ENCODE results near the gene SNCA. TPM values are rescaled to one million over a fixed set of nuclear protein-coding genes. Genes with fewer than 3 reads are reported as not detected.

SNCA gene
- total RNA-seq, 4 donors from 2014 or later, result 18.7 to 67.4 (median 32.5) TPM

GRCh38 chr4:89835413-89835812 is 1.5 kb downstream of the SNCA start:
- no peaks in the 10 kb centered on the region for H3K9me3 ChIP-seq
- H3K27ac ChIP-seq, result peak overlapping the region; percentile 83 to 84
- no peaks in the 10 kb centered on the region for H3K27me3 ChIP-seq
- TF ChIP-seq POLR2A (IDR thresholded peaks at IDR 0.05), result no peak
- no peak for TF ChIP-seq CTCF (IDR thresholded peaks at IDR 0.05)
- H3K36me3 ChIP-seq, result no peaks in the 10 kb centered on the region
- no peak for DNase-seq
- H3K4me1 ChIP-seq, result no peaks in the 10 kb centered on the region
- peak overlapping the region; percentile 47 to 62 for H3K4me3 ChIP-seq
- intact Hi-C loops (cut with DNase I; ENCODE audit: low total_unique reads), result no loop called here

GRCh38 chr4:89834486-89835209 is 2.3 kb downstream of the SNCA start:
- Histone ChIP-seq H3K9me3 (no peaks in the 10 kb centered on the region), H3K4me3 (no peak overlapping the region), H3K27me3 (no peaks in the 10 kb centered on the region), H3K27ac (no peak overlapping the region), H3K36me3 (no peaks in the 10 kb centered on the region), H3K4me1 (no peaks in the 10 kb centered on the region)
- TF ChIP-seq POLR2A (IDR thresholded peaks at IDR 0.05) (no peak), CTCF (IDR thresholded peaks at IDR 0.05) (no peak)
- intact Hi-C loops (cut with DNase I; ENCODE audit: low total_unique reads), result no loop called here
- DNase-seq, result no peak

GRCh38 chr4:89829470-89830138 is 7.4 kb downstream of the SNCA start:
- no peaks in the 10 kb centered on the region for H3K27me3 ChIP-seq
- no peaks in the 10 kb centered on the region for H3K4me1 ChIP-seq
- no peak overlapping the region for H3K27ac ChIP-seq
- H3K4me3 ChIP-seq, result no peak overlapping the region
- TF ChIP-seq POLR2A (IDR thresholded peaks at IDR 0.05) (no peak), CTCF (IDR thresholded peaks at IDR 0.05) (no peak)
- no peaks in the 10 kb centered on the region for H3K36me3 ChIP-seq
- no peaks in the 10 kb centered on the region for H3K9me3 ChIP-seq
- intact Hi-C loops (cut with DNase I; ENCODE audit: low total_unique reads), result no loop called here
- DNase-seq, result no peak

GRCh38 chr4:89823416-89823815 is 13.5 kb downstream of the SNCA start:
- Histone ChIP-seq H3K36me3 (no peaks in the 10 kb centered on the region), H3K9me3 (no peaks in the 10 kb centered on the region), H3K27ac (peak overlapping the region in 1 of 2 donors; percentile 33), H3K27me3 (no peaks in the 10 kb centered on the region), H3K4me3 (no peak overlapping the region), H3K4me1 (no peaks in the 10 kb centered on the region)
- no peak for DNase-seq
- no peak for TF ChIP-seq POLR2A (IDR thresholded peaks at IDR 0.05)
- no peak for TF ChIP-seq CTCF (IDR thresholded peaks at IDR 0.05)
- intact Hi-C loops (cut with DNase I; ENCODE audit: low total_unique reads), result no loop called here

GRCh38 chr4:89821612-89822011 is 15.3 kb downstream of the SNCA start:
- H3K27me3 ChIP-seq, result no peaks in the 10 kb centered on the region
- no peaks in the 10 kb centered on the region for H3K4me1 ChIP-seq
- intact Hi-C loops (cut with DNase I; ENCODE audit: low total_unique reads), result no loop called here
- H3K27ac ChIP-seq, result no peak overlapping the region
- no peaks in the 10 kb centered on the region for H3K36me3 ChIP-seq
- no peaks in the 10 kb centered on the region for H3K9me3 ChIP-seq
- no peak overlapping the region for H3K4me3 ChIP-seq
- TF ChIP-seq CTCF (IDR thresholded peaks at IDR 0.05), result no peak
- TF ChIP-seq POLR2A (IDR thresholded peaks at IDR 0.05), result no peak
- no peak for DNase-seq
